H9 (cell line): ENCODE data around the gene GSTT2B. TPM values are rescaled to one million over a fixed set of nuclear protein-coding genes. Genes with fewer than 3 reads are reported as not detected.
"Not testable (repeated sequence)": the region's sequence is repeated elsewhere in the genome, so short reads cannot be mapped to it uniquely, and the experiment has no call there.

ENCODE experiments used
- DNase-seq: peaks from one replicate; pipeline ENCODE4 v3.0.0-alpha.2; 2017
- H2AFZ ChIP-seq: one replicate; pipeline ENCODE4 v1.6.1; 2013; ENCODE audit warnings: mild to moderate bottlenecking, low read length, control low read depth, moderate library complexity
- H2AK5ac ChIP-seq: 2 replicates; pipeline ENCODE4 v1.6.1; 2013; ENCODE audit warnings: low read length, control low read depth, mixed read lengths; ENCODE audit not compliant: insufficient read length
- H2BK120ac ChIP-seq: one replicate; pipeline ENCODE4 v1.6.1; 2013; ENCODE audit warnings: low read depth, mild to moderate bottlenecking, low read length, control low read depth, inconsistent platforms; ENCODE audit not compliant: poor library complexity, severe bottlenecking
- H2BK12ac ChIP-seq: 2 replicates; pipeline ENCODE4 v1.6.1; 2013; ENCODE audit warnings: low read length, control low read depth, mixed read lengths, low read depth; ENCODE audit not compliant: insufficient read length
- H2BK15ac ChIP-seq: 2 replicates; pipeline ENCODE4 v1.6.1; 2013; ENCODE audit warnings: low read depth, low read length, control low read depth
- H2BK20ac ChIP-seq: one replicate; pipeline ENCODE4 v1.6.1; 2013; ENCODE audit warnings: low read depth, mild to moderate bottlenecking, low read length, control low read depth, inconsistent platforms; ENCODE audit not compliant: poor library complexity, severe bottlenecking
- H2BK5ac ChIP-seq: 2 replicates; pipeline ENCODE4 v1.6.1; 2013; ENCODE audit warnings: low read length, control low read depth, mixed read lengths; ENCODE audit not compliant: insufficient read length
- H3K14ac ChIP-seq: 2 replicates; pipeline ENCODE4 v1.6.1; 2013; ENCODE audit warnings: low read length, control low read depth; ENCODE audit not compliant: insufficient read depth
- H3K18ac ChIP-seq: 2 replicates; pipeline ENCODE4 v1.6.1; 2013; ENCODE audit warnings: low read depth, mild to moderate bottlenecking, mixed read lengths, low read length, control low read depth; ENCODE audit not compliant: insufficient read length
- H3K23ac ChIP-seq: 2 replicates; pipeline ENCODE4 v1.6.1; 2013; ENCODE audit warnings: low read length, control low read depth, mixed read lengths, low read depth; ENCODE audit not compliant: insufficient read length
- H3K23me2 ChIP-seq: 2 replicates; pipeline ENCODE4 v1.6.1; 2013; ENCODE audit warnings: low read depth, mild to moderate bottlenecking, mixed read lengths, low read length, control low read depth; ENCODE audit not compliant: insufficient read length, poor library complexity, severe bottlenecking
- H3K27ac ChIP-seq: 2 replicates; pipeline ENCODE4 v1.5.1; 2013; ENCODE audit warnings: low read length, control low read depth, mixed read lengths, low read depth; ENCODE audit not compliant: insufficient read length
- H3K27me3 ChIP-seq: 2 replicates; pipeline ENCODE4 v1.6.1; 2013; ENCODE audit warnings: low read length, control low read depth, inconsistent platforms; ENCODE audit not compliant: insufficient read depth
- H3K4ac ChIP-seq: 2 replicates; pipeline ENCODE4 v1.6.1; 2013; ENCODE audit warnings: low read depth, mild to moderate bottlenecking, control low read depth, inconsistent platforms, low read length, moderate library complexity
- H3K4me1 ChIP-seq: 2 replicates; pipeline ENCODE4 v1.6.1; 2013; ENCODE audit warnings: low read length, control low read depth, inconsistent platforms; ENCODE audit not compliant: insufficient read depth
- H3K4me2 ChIP-seq: 2 replicates; pipeline ENCODE4 v1.6.1; 2013; ENCODE audit warnings: low read length, control low read depth, mixed read lengths; ENCODE audit not compliant: insufficient read length, insufficient read depth
- H3K56ac ChIP-seq: 2 replicates; pipeline ENCODE4 v1.6.1; 2013; ENCODE audit warnings: low read depth, mild to moderate bottlenecking, mixed read lengths, low read length, control low read depth; ENCODE audit not compliant: insufficient read length
- H3K79me1 ChIP-seq: 2 replicates; pipeline ENCODE4 v1.6.1; 2013; ENCODE audit warnings: low read depth, mild to moderate bottlenecking, moderate library complexity, low read length, control low read depth, inconsistent platforms; ENCODE audit not compliant: insufficient read depth, poor library complexity, severe bottlenecking
- H3K79me2 ChIP-seq: 2 replicates; pipeline ENCODE4 v1.6.1; 2013; ENCODE audit warnings: low read length, control low read depth, inconsistent platforms; ENCODE audit not compliant: insufficient read depth
- H3K9ac ChIP-seq: 2 replicates; pipeline ENCODE4 v1.6.1; 2013; ENCODE audit warnings: low read length, control low read depth, mixed read lengths; ENCODE audit not compliant: insufficient read length; ENCODE audit errors: extremely low read depth
- H3K9me3 ChIP-seq: one replicate; pipeline ENCODE4 v1.6.1; 2013; ENCODE audit warnings: low read depth, low read length, inconsistent platforms; ENCODE audit not compliant: control insufficient read depth
- H3T11ph ChIP-seq: one replicate; pipeline ENCODE4 v1.6.1; 2013; ENCODE audit warnings: mild to moderate bottlenecking, low read length, control low read depth, inconsistent platforms
- H4K20me1 ChIP-seq: one replicate; pipeline ENCODE4 v1.6.1; 2013; ENCODE audit not compliant: control insufficient read depth, insufficient read length, insufficient read depth
- H4K5ac ChIP-seq: 2 replicates; pipeline ENCODE4 v1.6.1; 2013; ENCODE audit warnings: low read depth, mild to moderate bottlenecking, mixed read lengths, low read length, control low read depth; ENCODE audit not compliant: insufficient read length
- H4K8ac ChIP-seq: replicated peaks from 2 replicates; pipeline ENCODE4 v1.6.1; 2013; ENCODE audit warnings: low read length, control low read depth, mixed read lengths, low read depth; ENCODE audit not compliant: insufficient read length
- H4K91ac ChIP-seq: 2 replicates; pipeline ENCODE4 v1.6.1; 2013; ENCODE audit warnings: low read depth, mild to moderate bottlenecking, moderate library complexity, mixed read lengths, low read length, control low read depth; ENCODE audit not compliant: insufficient read length
- H3K27ac Mint-ChIP-seq, 3 experiments: 2 replicates in 2 of 3; 3 replicates in 1 of 3; pipeline ENCODE4 v1.8.0; 2020 to 2021; ENCODE audit warnings: mixed read lengths in 3 of 3, mild to moderate bottlenecking in 1 of 3, moderate library complexity in 1 of 3
- H3K27me3 Mint-ChIP-seq: 2 replicates; pipeline ENCODE4 v1.8.0; 2021; ENCODE audit warnings: low read depth, mild to moderate bottlenecking, moderate library complexity, mixed read lengths
- H3K36me3 Mint-ChIP-seq, 3 experiments: 2 replicates in 2 of 3; 3 replicates in 1 of 3; pipeline ENCODE4 v1.8.0; 2020 to 2021; ENCODE audit warnings: low read depth in 3 of 3, mixed read lengths in 3 of 3; ENCODE audit not compliant: insufficient read depth in 1 of 3
- H3K4me1 Mint-ChIP-seq, 2 experiments: 2 replicates each; pipeline ENCODE4 v1.8.0; 2020; ENCODE audit warnings: mixed read lengths in 2 of 2
- H3K4me3 Mint-ChIP-seq, 2 experiments: 2 replicates in 1 of 2; 3 replicates in 1 of 2; pipeline ENCODE4 v1.8.0; 2020 to 2021; ENCODE audit warnings: mild to moderate bottlenecking in 2 of 2, mixed read lengths in 2 of 2, moderate library complexity in 1 of 2
- H3K9me3 Mint-ChIP-seq, 2 experiments: 2 replicates in 1 of 2; 3 replicates in 1 of 2; pipeline ENCODE4 v1.8.0; 2020; ENCODE audit warnings: mild to moderate bottlenecking in 2 of 2, mixed read lengths in 2 of 2, moderate library complexity in 1 of 2
- CTCF ChIP-seq: fragments of 200-600 bp; sonication (generic); conservative IDR thresholded peaks from 3 replicates; pipeline ENCODE4 v1.8.0; 2021; ENCODE audit warnings: antibody characterized with exemption, mild to moderate bottlenecking
- WGBS: extraction: QIAGEN DNeasy Blood & Tissue Kit; methylation state at CpG from one replicate; pipeline ENCODE4 v1.1.7; 2013; ENCODE audit warnings: missing lambda C conversion rate, low lambda C conversion rate, mixed read lengths; ENCODE audit not compliant: insufficient read length; ENCODE audit errors: extremely low coverage; 5-methylcytosine and 5-hydroxymethylcytosine counted together
- total RNA-seq: library from RNA; stranded (reverse); gene quantifications from 2 replicates; pipeline ENCODE4 v1.2.1, GENCODE V29; 2021

Gene GSTT2B
- total RNA-seq, 1 experiment from 2014 or later: 4.5 TPM

- no CpG with 5 or more reads among the region's 11 CpGs for WGBS
- Histone ChIP-seq H3K23me2 (peaks cover 7% of the 10 kb centered on the region), H3K27me3 (no peaks in the 10 kb centered on the region), H3K4me2 (no peak overlapping the region), H3K79me2 (no peaks in the 10 kb centered on the region), H2BK120ac (no peak overlapping the region), H2BK15ac (no peak overlapping the region), H3K23ac (no peak overlapping the region), H3K14ac (no peak overlapping the region), H3K18ac (no peak overlapping the region), H3K9me3 (no peaks in the 10 kb centered on the region), H2BK12ac (no peak overlapping the region), H3T11ph (no peak overlapping the region), H4K91ac (no peak overlapping the region), H4K8ac (no peak overlapping the region), H4K20me1 (no peaks in the 10 kb centered on the region), H2BK20ac (no peak overlapping the region), H4K5ac (no peak overlapping the region), H2BK5ac (no peak overlapping the region), H2AFZ (no peak overlapping the region), H3K9ac (no peak overlapping the region), H3K4ac (no peak overlapping the region), H2AK5ac (no peak overlapping the region), H3K4me1 (0 out of 2 replicates have a peak, but pooled peaks cover 3% of the 10 kb centered on the region), H3K79me1 (no peaks in the 10 kb centered on the region), H3K27ac (no peak overlapping the region), H3K56ac (no peak overlapping the region)
- H3K9me3 Mint-ChIP-seq: peaks cover 5 to 16% of the 10 kb centered on the region in 2 experiments; a peak in 4 of 5 replicates
- DNase-seq: no peak
- no peak overlapping the region for H3K4me3 Mint-ChIP-seq
- TF ChIP-seq CTCF: no peak
- H3K27me3 Mint-ChIP-seq: peaks cover 5% of the 10 kb centered on the region; the same call in 1 of the 2 replicates
- peaks cover 52 to 57% of the 10 kb centered on the region in 2 experiments for H3K4me1 Mint-ChIP-seq
- H3K36me3 Mint-ChIP-seq: peaks cover 3 to 16% (median 11%) of the 10 kb centered on the region in 3 experiments; a peak in 6 of 7 replicates
- H3K27ac Mint-ChIP-seq: no peak overlapping the region
These were observed 52.3 kb downstream of the GSTT2B start for GRCh38 chr22:23908587-23909205.

- not testable (repeated sequence) for H2BK120ac ChIP-seq, H3K79me2 ChIP-seq, H4K5ac ChIP-seq, H4K8ac ChIP-seq, H3K4me3 Mint-ChIP-seq, H3K56ac ChIP-seq, H2AK5ac ChIP-seq, H2AFZ ChIP-seq, H3K79me1 ChIP-seq, H2BK20ac ChIP-seq, H3K27ac ChIP-seq, H3K23ac ChIP-seq, H3K18ac ChIP-seq, H3K4me1 ChIP-seq, H4K20me1 ChIP-seq, H3K9me3 Mint-ChIP-seq, H2BK12ac ChIP-seq, H3K27me3 Mint-ChIP-seq, DNase-seq, H3K23me2 ChIP-seq, H3K4me2 ChIP-seq, H2BK5ac ChIP-seq, H2BK15ac ChIP-seq, H3K27me3 ChIP-seq, H3K14ac ChIP-seq, H3T11ph ChIP-seq, H3K4ac ChIP-seq, H3K9ac ChIP-seq, H4K91ac ChIP-seq, H3K9me3 ChIP-seq
- no CpG with 5 or more reads among the region's 10 CpGs for WGBS
- Mint-ChIP-seq H3K4me1 (peaks cover 43 to 48% of the 10 kb centered on the region in 2 experiments), H3K36me3 (peaks cover 3 to 11% (median 8%) of the 10 kb centered on the region in 3 experiments; a peak in 6 of 7 replicates), H3K27ac (peak overlapping the region in 1 of 3 experiments; percentile 81; a peak in 3 of 7 replicates)
These were observed 53.6 kb downstream of the GSTT2B start for GRCh38 chr22:23907423-23907822.
